BLaER1 (cell line): Measurements from ENCODE around the gene SNX27.
"Not testable (repeated sequence)": the region's sequence is repeated elsewhere in the genome, so short reads cannot be mapped to it uniquely, and the experiment has no call there.

ENCODE experiments used
- H3K27ac ChIP-seq: shearing (Covaris generic); formaldehyde crosslinking; 2 replicates; pipeline ENCODE4 v1.8.1; 2022
- H3K27me3 ChIP-seq: shearing (Covaris generic); formaldehyde crosslinking; 2 replicates; pipeline ENCODE4 v1.8.1; 2022
- H3K36me3 ChIP-seq: shearing (Covaris generic); formaldehyde crosslinking; 2 replicates; pipeline ENCODE4 v1.8.1; 2022
- H3K4me1 ChIP-seq: shearing (Covaris generic); formaldehyde crosslinking; 2 replicates; pipeline ENCODE4 v1.8.1; 2022
- H3K4me2 ChIP-seq: shearing (Covaris generic); formaldehyde crosslinking; 2 replicates; pipeline ENCODE4 v1.8.1; 2022
- H3K4me3 ChIP-seq: shearing (Covaris generic); formaldehyde crosslinking; 2 replicates; pipeline ENCODE4 v1.8.1; 2022
- H3K9ac ChIP-seq: shearing (Covaris generic); formaldehyde crosslinking; 2 replicates; pipeline ENCODE4 v1.8.1; 2022
- H3K9me3 ChIP-seq: shearing (Covaris generic); formaldehyde crosslinking; 2 replicates; pipeline ENCODE4 v1.8.1; 2022
- H4K20me1 ChIP-seq: shearing (Covaris generic); formaldehyde crosslinking; 2 replicates; pipeline ENCODE4 v1.8.1; 2022
- Cebpa-rat ChIP-seq: shearing (Covaris generic); IDR thresholded peaks from 2 replicates; pipeline ENCODE4 v1.8.1; 2022

Gene SNX27

DNA sequence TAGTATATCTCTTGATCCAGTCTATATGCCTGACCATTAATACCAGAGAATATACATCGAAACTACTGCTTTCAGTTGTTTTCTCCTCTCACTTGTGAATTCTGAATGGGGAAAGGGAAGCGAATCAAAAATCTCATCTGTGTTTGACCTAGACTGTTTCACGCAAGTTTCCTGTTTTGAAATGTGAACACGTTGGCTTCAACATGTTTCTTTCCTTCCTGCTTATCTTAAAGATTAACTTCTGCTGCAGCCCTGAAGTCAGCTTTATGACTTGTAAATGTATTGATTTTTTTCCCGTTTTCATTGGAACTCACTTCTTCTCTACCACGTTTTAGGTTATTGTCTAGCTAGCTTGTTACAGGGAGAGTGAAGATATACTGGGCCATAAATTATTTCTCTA, 49.9 kb downstream of the SNX27 start:
- Histone ChIP-seq H3K36me3 (peaks cover 71% of the 10 kb centered on the region), H3K4me1 (peaks cover 10% of the 10 kb centered on the region), H3K4me3 (no peak overlapping the region), H3K9ac (peak overlapping the region; percentile 38; the same call in 1 of the 2 replicates), H3K4me2 (peak overlapping the region; percentile 32), H3K27ac (no peak overlapping the region; the same call in 1 of the 2 replicates), H4K20me1 (no peaks in the 10 kb centered on the region), H3K27me3 (no peaks in the 10 kb centered on the region), H3K9me3 (no peaks in the 10 kb centered on the region)
- TF ChIP-seq Cebpa-rat = no peak

DNA sequence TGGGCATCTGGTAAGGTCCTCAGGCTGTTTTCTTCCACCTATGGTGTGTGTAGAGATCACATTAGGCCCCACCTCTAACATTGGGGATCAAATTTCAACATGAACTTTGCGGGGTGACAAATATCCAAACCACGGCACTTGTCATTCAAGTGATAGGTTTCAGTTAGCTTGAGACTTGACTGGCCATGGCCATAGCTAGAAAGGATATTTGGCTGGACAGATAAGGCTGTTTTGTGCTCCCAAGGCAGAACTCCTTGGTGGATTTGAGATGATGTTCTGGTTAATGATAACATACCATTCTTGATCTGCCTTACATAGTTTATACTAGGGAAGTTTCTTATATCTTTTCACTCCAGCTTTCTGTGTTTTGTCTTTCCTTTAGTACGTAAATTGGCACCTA, 56.2 kb downstream of the SNX27 start:
- H3K27me3 ChIP-seq = no peaks in the 10 kb centered on the region
- no peak overlapping the region for H3K4me2 ChIP-seq
- H3K4me3 ChIP-seq = no peak overlapping the region
- H3K4me1 ChIP-seq = peaks cover 5% of the 10 kb centered on the region; the same call in 1 of the 2 replicates
- H3K36me3 ChIP-seq = peaks cover 62% of the 10 kb centered on the region
- no peak for TF ChIP-seq Cebpa-rat
- H3K9me3 ChIP-seq = peaks cover 14% of the 10 kb centered on the region
- H4K20me1 ChIP-seq = peaks cover 5% of the 10 kb centered on the region; the same call in 1 of the 2 replicates
- no peak overlapping the region for H3K9ac ChIP-seq
- no peak overlapping the region for H3K27ac ChIP-seq

DNA sequence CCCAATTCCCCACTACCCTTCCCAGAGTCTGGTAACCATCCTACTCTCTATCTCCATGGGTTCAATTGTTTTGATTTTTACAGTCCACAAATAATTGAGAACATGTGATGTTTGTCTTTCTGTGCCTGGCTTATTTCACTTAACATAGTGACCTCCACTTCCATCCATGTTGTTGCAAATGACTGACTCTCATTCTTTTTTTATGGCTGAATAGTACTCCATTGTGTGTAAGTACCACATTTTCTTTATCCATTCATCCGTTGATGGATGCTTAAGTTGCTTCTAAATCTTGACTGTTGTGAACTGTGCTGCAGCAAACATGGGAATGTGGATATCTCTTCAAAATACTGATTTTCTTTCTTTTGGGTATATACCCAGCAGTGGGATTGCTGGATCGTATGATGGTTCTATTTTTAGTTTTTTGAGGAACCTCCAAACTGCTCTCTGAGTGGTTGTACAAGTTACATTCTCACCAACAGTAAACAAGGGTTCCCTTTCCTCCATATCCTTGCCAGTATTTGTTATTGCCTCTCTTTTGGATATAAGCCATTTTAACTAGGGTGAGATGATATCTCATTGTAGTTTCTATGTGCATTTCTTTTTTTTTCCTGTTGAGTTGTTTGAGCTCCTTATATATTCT, 58.3 kb downstream of the SNX27 start:
- Histone ChIP-seq H3K9me3 (peaks cover 14% of the 10 kb centered on the region), H3K36me3 (peaks cover 64% of the 10 kb centered on the region)
- H3K4me3 ChIP-seq, H3K27me3 ChIP-seq, H3K27ac ChIP-seq, H4K20me1 ChIP-seq, H3K4me1 ChIP-seq, H3K9ac ChIP-seq, H3K4me2 ChIP-seq: not testable (repeated sequence)

DNA sequence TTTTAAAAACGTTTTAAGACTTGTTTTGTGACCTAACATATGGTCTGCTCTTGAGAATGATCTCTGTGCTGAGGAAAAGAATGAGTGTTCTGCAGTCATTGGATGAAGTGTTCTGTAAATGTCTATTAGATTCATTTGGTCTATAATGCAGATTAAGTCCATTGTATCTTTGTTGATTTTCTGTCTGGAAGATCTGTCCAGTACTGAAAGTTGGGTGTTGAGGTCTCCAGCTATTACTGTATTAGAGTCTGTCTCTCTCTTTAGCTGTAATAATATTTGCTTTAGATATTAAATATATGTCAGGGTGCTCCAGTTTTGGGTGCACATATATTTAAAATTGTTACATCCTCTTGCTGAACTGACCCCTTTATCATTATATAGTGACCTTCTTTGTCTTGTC, 61.6 kb downstream of the SNX27 start:
- no peak for TF ChIP-seq Cebpa-rat
- Histone ChIP-seq H3K4me1 (no peaks in the 10 kb centered on the region), H3K4me3 (no peak overlapping the region), H3K27ac (no peak overlapping the region), H3K9ac (no peak overlapping the region), H3K9me3 (peaks cover 14% of the 10 kb centered on the region), H3K4me2 (no peak overlapping the region), H4K20me1 (peaks cover 5% of the 10 kb centered on the region; the same call in 1 of the 2 replicates), H3K27me3 (no peaks in the 10 kb centered on the region), H3K36me3 (peaks cover 45% of the 10 kb centered on the region)

DNA sequence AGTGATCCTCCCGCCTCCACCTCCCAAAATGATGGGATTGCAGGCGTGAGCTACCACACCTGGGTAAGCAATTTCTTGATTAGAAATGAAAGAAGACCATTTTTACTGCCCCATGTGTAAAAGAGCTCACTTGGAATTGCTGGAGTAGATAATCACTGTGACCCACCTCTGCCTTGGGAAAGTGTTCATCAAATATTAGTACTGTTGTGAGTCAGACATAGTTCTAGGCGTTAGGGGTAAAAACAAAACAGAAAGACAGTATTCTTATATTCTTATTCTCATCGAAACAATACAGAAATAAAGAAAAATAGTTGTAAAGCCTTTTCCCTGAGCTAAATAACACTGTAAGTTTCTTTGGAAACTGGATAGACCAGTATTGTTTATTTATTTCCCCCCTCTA, 68.5 kb downstream of the SNX27 start:
- no peaks in the 10 kb centered on the region for H3K27me3 ChIP-seq
- TF ChIP-seq Cebpa-rat = no peak
- no peaks in the 10 kb centered on the region for H4K20me1 ChIP-seq
- no peak overlapping the region for H3K9ac ChIP-seq
- no peak overlapping the region for H3K4me2 ChIP-seq
- no peaks in the 10 kb centered on the region for H3K4me1 ChIP-seq
- H3K27ac ChIP-seq = no peak overlapping the region
- no peaks in the 10 kb centered on the region for H3K9me3 ChIP-seq
- peaks cover 47% of the 10 kb centered on the region for H3K36me3 ChIP-seq
- H3K4me3 ChIP-seq = no peak overlapping the region

DNA sequence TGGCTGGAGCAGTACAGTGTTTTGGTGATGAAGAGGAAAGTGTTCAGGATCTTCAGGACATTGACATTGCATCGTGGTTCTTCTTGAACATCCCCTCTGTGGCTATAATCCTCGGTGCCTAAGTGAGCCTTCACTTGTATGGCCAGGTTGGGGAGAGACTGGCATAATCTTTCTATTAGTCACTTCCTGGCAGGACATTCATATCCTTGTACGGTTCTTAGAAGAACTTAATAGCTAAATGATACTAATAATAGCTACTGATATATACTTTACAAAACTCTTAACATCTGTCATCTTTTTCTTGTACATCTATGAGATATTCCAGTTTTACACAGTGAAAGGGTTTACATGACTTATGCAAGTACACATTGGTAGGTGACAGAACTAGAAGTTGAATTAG, 69.0 kb downstream of the SNX27 start:
- Histone ChIP-seq H3K27ac (no peak overlapping the region), H3K4me2 (no peak overlapping the region), H3K27me3 (no peaks in the 10 kb centered on the region), H3K9ac (no peak overlapping the region), H4K20me1 (no peaks in the 10 kb centered on the region), H3K9me3 (no peaks in the 10 kb centered on the region), H3K36me3 (peaks cover 52% of the 10 kb centered on the region), H3K4me1 (no peaks in the 10 kb centered on the region), H3K4me3 (no peak overlapping the region)
- TF ChIP-seq Cebpa-rat = no peak

DNA sequence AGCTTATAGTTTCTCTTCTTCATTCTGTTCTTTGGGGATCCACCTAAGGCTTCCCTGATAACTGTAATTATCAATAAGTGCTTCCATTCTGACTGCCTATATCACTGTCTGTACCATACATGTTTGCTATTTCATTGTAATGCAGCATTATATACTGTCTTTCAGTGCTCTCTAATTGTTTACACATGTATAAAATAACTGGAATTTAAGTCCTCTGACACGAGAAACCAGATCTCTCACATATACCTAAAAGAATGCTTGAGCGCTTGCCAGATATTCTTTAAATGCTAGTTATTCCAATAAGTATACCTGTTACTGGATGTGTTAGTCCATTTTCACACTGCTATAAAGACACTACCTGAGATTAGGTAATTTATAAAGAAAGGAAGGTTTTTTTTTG, 70.1 kb downstream of the SNX27 start:
- Histone ChIP-seq H3K4me1 (no peaks in the 10 kb centered on the region), H3K27me3 (no peaks in the 10 kb centered on the region), H3K27ac (no peak overlapping the region), H4K20me1 (no peaks in the 10 kb centered on the region), H3K9me3 (no peaks in the 10 kb centered on the region), H3K4me3 (no peak overlapping the region), H3K36me3 (peaks cover 61% of the 10 kb centered on the region), H3K9ac (no peak overlapping the region), H3K4me2 (no peak overlapping the region)
- TF ChIP-seq Cebpa-rat = no peak

DNA sequence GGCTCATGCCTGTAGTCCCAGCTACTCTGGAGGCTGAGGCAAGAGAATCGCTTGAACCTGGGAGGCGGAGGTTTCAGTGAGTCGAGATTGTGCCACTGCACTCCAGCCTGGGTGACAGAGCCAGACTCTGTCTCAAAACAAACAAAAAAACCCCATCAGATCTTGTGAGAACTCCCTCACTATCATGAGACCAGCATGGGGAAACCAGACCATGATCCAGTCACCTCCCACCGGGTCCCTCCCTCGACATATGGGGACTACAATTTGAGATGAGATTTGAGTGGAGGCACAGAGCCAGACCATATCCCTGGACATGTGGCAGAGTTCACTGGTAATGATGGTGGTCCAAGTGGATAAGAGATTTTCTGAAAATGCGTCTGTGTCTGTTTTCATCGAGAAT, 71.1 kb downstream of the SNX27 start:
- H3K4me2 ChIP-seq, H3K4me3 ChIP-seq, H3K27me3 ChIP-seq, H3K4me1 ChIP-seq, H3K9ac ChIP-seq, H4K20me1 ChIP-seq, H3K9me3 ChIP-seq, H3K27ac ChIP-seq: not testable (repeated sequence)
- peaks cover 68% of the 10 kb centered on the region for H3K36me3 ChIP-seq

DNA sequence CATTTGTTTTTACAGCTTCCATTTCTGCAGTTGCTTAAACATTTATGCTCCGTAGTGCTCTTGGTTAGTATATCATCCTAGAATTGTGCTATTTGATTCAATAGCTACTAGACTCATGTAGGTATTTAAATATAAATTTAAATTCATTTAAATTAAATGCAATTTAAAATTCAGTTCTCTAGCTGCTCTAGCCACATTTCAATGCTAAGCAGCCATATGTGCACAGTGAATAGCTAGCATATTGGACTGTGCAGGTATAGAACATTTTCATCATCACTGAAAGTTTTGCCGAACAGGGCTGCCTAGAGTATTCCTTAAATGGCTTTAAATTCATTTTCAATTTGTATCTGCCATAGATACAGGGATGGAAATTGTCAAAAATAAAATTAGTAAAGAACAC, 72.3 kb downstream of the SNX27 start:
- Histone ChIP-seq H3K4me3 (no peak overlapping the region), H3K27me3 (no peaks in the 10 kb centered on the region), H3K4me2 (no peak overlapping the region), H3K36me3 (peaks cover 58% of the 10 kb centered on the region), H3K9me3 (no peaks in the 10 kb centered on the region), H3K9ac (no peak overlapping the region), H3K27ac (no peak overlapping the region), H4K20me1 (no peaks in the 10 kb centered on the region), H3K4me1 (no peaks in the 10 kb centered on the region)
- TF ChIP-seq Cebpa-rat = no peak

DNA sequence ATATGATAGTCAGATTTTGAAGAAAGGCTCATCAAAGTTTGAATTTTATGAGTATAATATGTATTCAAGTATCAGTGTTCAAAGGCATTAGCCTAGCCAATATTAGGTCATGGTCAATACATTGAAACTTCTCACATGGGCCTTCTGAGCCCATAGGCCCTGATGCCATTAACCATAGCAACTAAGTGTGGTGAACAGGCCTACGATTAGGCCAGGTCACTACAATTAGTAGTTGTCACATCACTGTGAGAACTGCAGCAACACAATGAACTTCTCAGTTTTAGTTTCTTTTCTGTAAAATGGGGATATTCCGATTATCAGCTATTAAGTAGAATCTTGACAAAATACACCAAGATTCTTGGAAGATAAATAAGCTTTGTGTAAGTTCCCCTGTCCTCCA, 74.7 kb downstream of the SNX27 start:
- Histone ChIP-seq H4K20me1 (no peaks in the 10 kb centered on the region), H3K4me1 (no peaks in the 10 kb centered on the region), H3K9ac (no peak overlapping the region), H3K9me3 (no peaks in the 10 kb centered on the region), H3K4me3 (no peak overlapping the region), H3K27ac (no peak overlapping the region), H3K27me3 (no peaks in the 10 kb centered on the region), H3K36me3 (peaks cover 53% of the 10 kb centered on the region), H3K4me2 (no peak overlapping the region)
- TF ChIP-seq Cebpa-rat = no peak

DNA sequence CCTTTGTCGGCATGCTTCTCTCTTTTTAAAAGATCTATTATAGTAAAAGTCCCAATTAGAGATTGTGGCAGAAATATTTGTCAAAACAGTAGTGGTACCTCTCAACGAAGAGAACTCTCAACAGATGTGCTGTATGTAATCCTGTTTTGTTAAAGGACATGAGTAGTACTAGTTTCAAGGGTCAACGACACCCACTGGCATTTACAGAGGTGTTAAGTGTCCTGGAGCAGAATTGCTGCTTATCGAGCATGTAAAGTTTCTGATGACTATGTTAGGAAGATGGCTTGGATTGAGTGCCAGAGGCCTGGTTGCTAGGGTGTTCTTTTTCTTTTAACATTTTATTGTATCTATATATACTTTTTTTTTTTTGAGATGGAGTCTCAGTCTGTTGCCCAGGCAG, 77.6 kb downstream of the SNX27 start:
- H3K9me3 ChIP-seq = no peaks in the 10 kb centered on the region
- H4K20me1 ChIP-seq = no peaks in the 10 kb centered on the region
- no peak overlapping the region for H3K4me2 ChIP-seq
- no peaks in the 10 kb centered on the region for H3K27me3 ChIP-seq
- TF ChIP-seq Cebpa-rat = no peak
- H3K27ac ChIP-seq = no peak overlapping the region
- no peak overlapping the region for H3K4me3 ChIP-seq
- no peak overlapping the region for H3K9ac ChIP-seq
- H3K4me1 ChIP-seq = no peaks in the 10 kb centered on the region
- H3K36me3 ChIP-seq = peaks cover 53% of the 10 kb centered on the region
